Vagina (tissue), 2 donors: ENCODE results near the gene OR56B1. TPM values are rescaled to one million over a fixed set of nuclear protein-coding genes. Genes with fewer than 3 reads are reported as not detected.
"Not testable (repeated sequence)": the region's sequence is repeated elsewhere in the genome, so short reads cannot be mapped to it uniquely, and the experiment has no call there.

Source experiments
- DNase-seq, 2 donors: peaks; one replicate each; pipeline ENCODE4 v3.0.0-alpha.2; 2017; ENCODE audit errors: extremely low spot score in 2 of 2
- H3K27ac ChIP-seq: fragments of 200-600 bp; sonication (generic); one replicate; pipeline ENCODE4 v1.5.1; 2019
- H3K27me3 ChIP-seq: fragments of 200-600 bp; sonication (generic); one replicate; pipeline ENCODE4 v1.5.1; 2019
- H3K36me3 ChIP-seq, 2 donors: fragments of 200-600 bp; sonication (generic); one replicate each; pipeline ENCODE4 v1.5.1; 2017 to 2019
- H3K4me1 ChIP-seq: fragments of 200-600 bp; sonication (generic); one replicate; pipeline ENCODE4 v1.5.1; 2019
- H3K4me3 ChIP-seq, 2 donors: fragments of 200-600 bp; sonication (generic); 1 replicate in 1 of 2; 2 replicates in 1 of 2; pipeline ENCODE4 v1.5.1; 2016 to 2019
- H3K9me3 ChIP-seq: fragments of 200-600 bp; sonication (generic); one replicate; pipeline ENCODE4 v1.5.1; 2019
- CTCF ChIP-seq, 3 experiments: fragments of 450-650 bp in 2 of 3; fragments of 200-600 bp in 1 of 3; sonication (generic) in 1 of 3; IDR thresholded peaks; one replicate each; pipeline ENCODE4 v1.5.1; 2017 to 2019; ENCODE audit warnings: antibody characterized with exemption in 3 of 3, mild to moderate bottlenecking in 2 of 3, moderate library complexity in 2 of 3
- POLR2A ChIP-seq, 2 donors: fragments of 450-650 bp; IDR thresholded peaks; one replicate each; pipeline ENCODE4 v1.6.1; 2017; ENCODE audit warnings: antibody characterized with exemption in 2 of 2, mild to moderate bottlenecking in 2 of 2, moderate library complexity in 2 of 2
- POLR2AphosphoS5 ChIP-seq, 2 donors: sonication (generic); formaldehyde crosslinking; IDR thresholded peaks; one replicate each; pipeline ENCODE4 v1.9.0; 2017; ENCODE audit warnings: antibody characterized with exemption in 2 of 2, mild to moderate bottlenecking in 2 of 2, low read depth in 1 of 2; ENCODE audit not compliant: insufficient read depth in 1 of 2
- intact Hi-C: fragments of 100-400 bp; cut with DNase I; formaldehyde crosslinking; loops from one replicate; pipeline ENCODE4 v1.15.1; 2023
- total RNA-seq: library from RNA; depleted of rRNA; stranded (reverse); fragments of >200 nt; gene quantifications from one replicate; pipeline ENCODE4 v1.2.3, GENCODE V29; 2016

The OR56B1 gene
- total RNA-seq, 1 donor from 2014 or later, result not detected

GRCh38 chr11:5713695-5714094 lies 22.6 kb upstream of the OR56B1 start:
- peaks cover 0 to 7% of the 10 kb centered on the region in 2 donors for H3K36me3 ChIP-seq
- no peak for TF ChIP-seq CTCF (IDR thresholded peaks at IDR 0.05)
- no peak for TF ChIP-seq POLR2A (IDR thresholded peaks at IDR 0.05)
- no peak for TF ChIP-seq POLR2AphosphoS5 (IDR thresholded peaks at IDR 0.05; ENCODE audit: insufficient read depth in 1 of 2, low read depth in 1 of 2)
- intact Hi-C loops, result no loop called here

GRCh38 chr11:5716518-5716917 lies 19.7 kb upstream of the OR56B1 start:
- H3K36me3 ChIP-seq, H3K4me1 ChIP-seq, H3K9me3 ChIP-seq, H3K27me3 ChIP-seq, H3K27ac ChIP-seq, intact Hi-C loops, H3K4me3 ChIP-seq, DNase-seq: not testable (repeated sequence)

More at GRCh38 chr11:5713695-5714094, 22.6 kb upstream of the OR56B1 start:
- Histone ChIP-seq H3K4me3 (no peak overlapping the region), H3K9me3 (no peaks in the 10 kb centered on the region), H3K27ac (no peak overlapping the region), H3K27me3 (no peaks in the 10 kb centered on the region), H3K4me1 (no peaks in the 10 kb centered on the region)
- DNase-seq, result no peak

DNA sequence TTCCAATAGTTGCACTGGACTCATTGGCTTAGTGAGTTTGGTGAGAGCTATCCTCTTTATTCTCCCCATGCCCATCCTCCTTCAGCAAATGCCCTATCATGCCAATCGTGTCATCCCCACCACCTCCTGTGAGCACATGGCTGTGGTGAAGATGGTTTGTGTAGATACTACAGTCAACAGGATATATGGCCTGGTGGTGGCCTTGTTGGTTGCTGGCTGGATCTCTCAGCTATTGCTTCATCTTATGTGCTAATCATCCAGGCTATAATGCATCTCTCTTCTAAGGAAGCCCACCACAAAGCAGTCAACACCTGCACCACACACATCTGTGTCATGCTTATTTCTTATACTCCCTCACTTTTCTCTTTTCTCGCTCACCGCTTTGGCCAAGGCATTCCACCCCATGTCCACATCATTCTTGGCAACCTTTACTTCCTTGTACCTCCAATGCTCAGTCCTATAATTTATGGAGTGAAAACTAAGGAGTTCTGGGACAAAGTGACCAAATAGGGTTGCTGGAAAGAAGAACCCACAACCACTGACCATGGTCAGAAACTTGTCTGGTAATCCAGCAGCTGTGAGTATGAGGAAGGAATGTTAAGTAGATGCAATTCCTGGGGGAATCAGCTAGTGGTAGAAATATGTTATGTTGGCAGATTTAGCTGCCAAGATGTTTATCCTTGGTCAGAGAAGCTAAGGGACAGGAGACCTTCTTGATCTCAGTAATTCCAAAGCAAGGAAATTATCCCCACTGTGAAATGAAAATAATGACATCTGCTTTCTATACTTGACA lies 16.3 kb upstream of the OR56B1 start:
- Histone ChIP-seq H3K9me3 (no peaks in the 10 kb centered on the region), H3K27ac (no peak overlapping the region), H3K36me3 (no peaks in the 10 kb centered on the region), H3K27me3 (no peaks in the 10 kb centered on the region), H3K4me1 (no peaks in the 10 kb centered on the region), H3K4me3 (no peak overlapping the region)
- intact Hi-C loops, result loop anchor here (10.0 kb wide), 1 partner anchor 65 kb away; no protein-coding TSS in a partner anchor
- DNase-seq, result no peak
- TF ChIP-seq POLR2AphosphoS5 (IDR thresholded peaks at IDR 0.05; ENCODE audit: insufficient read depth in 1 of 2, low read depth in 1 of 2), result no peak
- no peak for TF ChIP-seq POLR2A (IDR thresholded peaks at IDR 0.05)
- TF ChIP-seq CTCF (IDR thresholded peaks at IDR 0.05), result no peak

DNA sequence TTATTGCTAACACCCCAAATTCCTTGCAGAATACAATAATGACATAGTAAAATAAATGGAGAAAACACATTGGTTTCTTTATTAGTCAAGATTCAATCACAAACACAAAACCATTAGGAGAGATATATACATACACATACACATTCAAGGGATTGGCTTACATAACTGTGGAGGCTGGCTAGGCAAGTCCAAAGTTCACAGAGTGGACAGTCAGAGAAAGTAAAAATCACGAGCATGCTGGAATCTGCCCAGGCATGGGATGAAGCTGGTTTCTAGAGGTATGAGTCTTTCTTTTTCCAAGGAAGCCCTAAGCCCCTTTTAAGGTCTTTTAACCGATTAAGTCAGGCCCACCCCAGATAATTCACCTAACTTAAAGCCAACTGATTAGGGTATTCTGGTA lies 13.6 kb upstream of the OR56B1 start:
- DNase-seq, result no peak
- Histone ChIP-seq H3K27me3 (no peaks in the 10 kb centered on the region), H3K9me3 (no peaks in the 10 kb centered on the region), H3K4me1 (no peaks in the 10 kb centered on the region), H3K27ac (no peak overlapping the region), H3K36me3 (no peaks in the 10 kb centered on the region), H3K4me3 (no peak overlapping the region)
- intact Hi-C loops, result loop anchor here (10.0 kb wide), 1 partner anchor 68 kb away; no protein-coding TSS in a partner anchor
- TF ChIP-seq POLR2A (IDR thresholded peaks at IDR 0.05), result no peak
- TF ChIP-seq POLR2AphosphoS5 (IDR thresholded peaks at IDR 0.05; ENCODE audit: insufficient read depth in 1 of 2, low read depth in 1 of 2), result no peak
- TF ChIP-seq CTCF (IDR thresholded peaks at IDR 0.05), result no peak

GRCh38 chr11:5726351-5726750 lies 9.9 kb upstream of the OR56B1 start:
- TF ChIP-seq CTCF (IDR thresholded peaks at IDR 0.05) (no peak), POLR2A (IDR thresholded peaks at IDR 0.05) (no peak), POLR2AphosphoS5 (IDR thresholded peaks at IDR 0.05; ENCODE audit: insufficient read depth in 1 of 2, low read depth in 1 of 2) (no peak)
- Histone ChIP-seq H3K27ac (no peak overlapping the region), H3K9me3 (no peaks in the 10 kb centered on the region), H3K36me3 (no peaks in the 10 kb centered on the region), H3K4me3 (no peak overlapping the region), H3K27me3 (no peaks in the 10 kb centered on the region), H3K4me1 (no peaks in the 10 kb centered on the region)
- no peak for DNase-seq
- intact Hi-C loops, result loop anchor here (10.0 kb wide), 1 partner anchor 72 kb away; no protein-coding TSS in a partner anchor
